HEK293T (cell line): ENCODE data around the gene CYTH3.

ENCODE experiments used
- CTCF ChIA-PET: fragments of 350-600 bp; formaldehyde crosslinking; extraction: SDS; loops from one replicate; lab custom pipeline; 2021; ENCODE audit warnings: antibody characterized with exemption, inconsistent platforms; lab: Yijun Ruan, JAX
- POLR2A ChIA-PET: fragments of 350-600 bp; formaldehyde crosslinking; extraction: SDS; loops from one replicate; lab custom pipeline; 2020; ENCODE audit warnings: antibody characterized with exemption, inconsistent platforms; lab: Yijun Ruan, JAX
- DNase-seq: peaks from one replicate; pipeline ENCODE4 v3.0.0; 2012; ENCODE audit warnings: mixed read lengths; ENCODE audit errors: extremely low spot score
- ARNT ChIP-seq: fragments of 450-650 bp; IDR thresholded peaks from 2 replicates; pipeline ENCODE4 v1.6.1; 2017; ENCODE audit warnings: mild to moderate bottlenecking
- BHLHE40 ChIP-seq: fragments of 450-650 bp; IDR thresholded peaks from 2 replicates; pipeline ENCODE4 v1.6.1; 2016; ENCODE audit warnings: mild to moderate bottlenecking, moderate library complexity, borderline replicate concordance
- CTBP1 ChIP-seq: fragments of 450-650 bp; IDR thresholded peaks from 2 replicates; pipeline ENCODE4 v1.6.1; 2016; ENCODE audit warnings: borderline replicate concordance
- ELF4 ChIP-seq: fragments of 450-650 bp; IDR thresholded peaks from 2 replicates; pipeline ENCODE4 v1.6.1; 2017; ENCODE audit warnings: antibody characterized with exemption
- FOXA1 ChIP-seq: fragments of 450-650 bp; IDR thresholded peaks from 2 replicates; pipeline ENCODE4 v1.6.1; 2016; ENCODE audit warnings: mild to moderate bottlenecking
- FOXK2 ChIP-seq: fragments of 450-650 bp; IDR thresholded peaks from 2 replicates; pipeline ENCODE4 v1.6.1; 2016; ENCODE audit warnings: mild to moderate bottlenecking
- FOXM1 ChIP-seq: fragments of 450-650 bp; IDR thresholded peaks from 2 replicates; pipeline ENCODE4 v1.6.1; 2017; ENCODE audit warnings: mild to moderate bottlenecking, borderline replicate concordance
- HDGF ChIP-seq: fragments of 450-650 bp; IDR thresholded peaks from 2 replicates; pipeline ENCODE4 v1.6.1; 2017; ENCODE audit warnings: antibody characterized with exemption, borderline replicate concordance
- L3MBTL2 ChIP-seq: fragments of 450-650 bp; conservative IDR thresholded peaks from 2 replicates; pipeline ENCODE4 v1.6.1; 2016; ENCODE audit warnings: mild to moderate bottlenecking
- LEF1 ChIP-seq: fragments of 450-650 bp; IDR thresholded peaks from 2 replicates; pipeline ENCODE4 v1.6.1; 2017; ENCODE audit warnings: mild to moderate bottlenecking, borderline replicate concordance
- NFRKB ChIP-seq: fragments of 450-650 bp; IDR thresholded peaks from 2 replicates; pipeline ENCODE4 v1.6.1; 2016; ENCODE audit warnings: mild to moderate bottlenecking, moderate library complexity
- SP1 ChIP-seq: fragments of 450-650 bp; IDR thresholded peaks from 2 replicates; pipeline ENCODE4 v1.6.1; 2017
- SUZ12 ChIP-seq: fragments of 450-650 bp; IDR thresholded peaks from 2 replicates; pipeline ENCODE4 v1.6.1; 2016; ENCODE audit warnings: mild to moderate bottlenecking
- TARDBP ChIP-seq: fragments of 450-650 bp; IDR thresholded peaks from 2 replicates; pipeline ENCODE4 v1.6.1; 2016
- ZNF384 ChIP-seq: fragments of 450-650 bp; IDR thresholded peaks from 2 replicates; pipeline ENCODE4 v1.6.1; 2016
- TF ChIP-seq, protein P1 (sequence below): fragments of 450-650 bp; IDR thresholded peaks from 2 replicates; pipeline ENCODE4 v1.6.1; 2016

The CYTH3 gene

GRCh38 chr7:6186577-6186976, 85.8 kb downstream of the CYTH3 start:
- DNase-seq, result no peak
- ChIA-PET POLR2A (no interaction called here), CTCF (no interaction called here)
- no peak for TF ChIP-seq ELF4
- no peak for TF ChIP-seq HDGF
- TF ChIP-seq FOXK2, result no peak
- no peak for TF ChIP-seq NFRKB
- no peak for TF ChIP-seq ARNT
- no peak for TF ChIP-seq FOXA1
- TF ChIP-seq, protein P1, sequence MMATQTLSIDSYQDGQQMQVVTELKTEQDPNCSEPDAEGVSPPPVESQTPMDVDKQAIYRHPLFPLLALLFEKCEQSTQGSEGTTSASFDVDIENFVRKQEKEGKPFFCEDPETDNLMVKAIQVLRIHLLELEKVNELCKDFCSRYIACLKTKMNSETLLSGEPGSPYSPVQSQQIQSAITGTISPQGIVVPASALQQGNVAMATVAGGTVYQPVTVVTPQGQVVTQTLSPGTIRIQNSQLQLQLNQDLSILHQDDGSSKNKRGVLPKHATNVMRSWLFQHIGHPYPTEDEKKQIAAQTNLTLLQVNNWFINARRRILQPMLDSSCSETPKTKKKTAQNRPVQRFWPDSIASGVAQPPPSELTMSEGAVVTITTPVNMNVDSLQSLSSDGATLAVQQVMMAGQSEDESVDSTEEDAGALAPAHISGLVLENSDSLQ, result no peak
- TF ChIP-seq LEF1, result no peak
- TF ChIP-seq FOXM1, result no peak
- no peak for TF ChIP-seq ZNF384
- no peak for TF ChIP-seq BHLHE40
- no peak for TF ChIP-seq L3MBTL2
- no peak for TF ChIP-seq TARDBP
- TF ChIP-seq SP1, result no peak
- no peak for TF ChIP-seq SUZ12
- no peak for TF ChIP-seq CTBP1

GRCh38 chr7:6182993-6183392, 89.4 kb downstream of the CYTH3 start:
- TF ChIP-seq ELF4 (no peak), HDGF (no peak), BHLHE40 (no peak), TARDBP (no peak), L3MBTL2 (no peak), FOXA1 (no peak), SP1 (no peak), FOXK2 (no peak), ARNT (no peak), ZNF384 (no peak), CTBP1 (no peak), SUZ12 (no peak), NFRKB (no peak), LEF1 (no peak), FOXM1 (no peak)
- TF ChIP-seq, protein P1, result no peak
- no peak for DNase-seq
- POLR2A ChIA-PET, result no interaction called here
- CTCF ChIA-PET, result no interaction called here

DNA sequence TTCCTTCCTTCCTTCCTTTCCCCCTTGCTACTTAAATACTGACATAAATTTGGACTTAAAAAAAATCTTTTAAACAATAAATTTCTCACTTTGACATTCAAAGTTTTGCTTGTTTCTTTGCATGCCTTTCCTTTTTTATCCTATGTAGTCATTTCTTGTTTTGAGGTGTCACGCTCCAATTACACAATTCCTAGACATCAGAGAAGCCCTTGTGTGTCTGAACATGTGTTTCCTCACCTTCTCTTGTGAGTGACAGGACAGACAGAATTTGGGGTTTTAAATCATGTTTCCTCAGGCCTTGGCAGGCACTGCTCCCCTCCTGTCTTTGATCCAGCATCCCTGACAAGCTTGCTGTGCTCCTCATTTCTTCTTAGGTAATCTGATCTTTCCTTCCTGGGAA, 91.3 kb downstream of the CYTH3 start:
- ChIA-PET CTCF (no interaction called here), POLR2A (no interaction called here)
- no peak for DNase-seq
- TF ChIP-seq ARNT (no peak), L3MBTL2 (no peak), SP1 (no peak), BHLHE40 (no peak)
- TF ChIP-seq, protein P1, result peak; percentile 51; the same call in 1 of the 2 replicates

DNA sequence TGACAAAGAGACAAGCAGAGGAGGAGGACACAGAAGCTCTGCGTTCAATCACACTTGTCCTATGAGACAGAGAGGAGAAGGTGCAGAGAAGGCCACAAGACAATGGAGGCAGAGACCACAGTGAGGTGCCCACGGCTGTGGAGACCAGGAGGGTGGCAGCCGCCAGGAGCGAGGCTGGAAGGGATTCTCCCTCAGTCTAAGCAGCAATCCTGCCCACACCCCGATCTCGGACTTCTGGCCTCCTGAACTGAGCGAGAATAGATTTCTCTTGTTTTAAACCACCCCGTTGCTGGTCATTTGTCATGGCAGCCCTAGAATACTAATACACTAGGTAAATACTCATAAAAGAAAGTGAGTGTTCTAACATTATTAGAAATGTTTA, 92.1 kb downstream of the CYTH3 start:
- DNase-seq, result no peak
- TF ChIP-seq L3MBTL2 (no peak), FOXM1 (no peak), ELF4 (no peak), BHLHE40 (no peak), SUZ12 (no peak), FOXK2 (no peak), ARNT (no peak), LEF1 (no peak), TARDBP (no peak), NFRKB (no peak), ZNF384 (no peak), CTBP1 (no peak)
- TF ChIP-seq, protein P1, result no peak
- POLR2A ChIA-PET, result no interaction called here
- CTCF ChIA-PET, result no interaction called here

DNA sequence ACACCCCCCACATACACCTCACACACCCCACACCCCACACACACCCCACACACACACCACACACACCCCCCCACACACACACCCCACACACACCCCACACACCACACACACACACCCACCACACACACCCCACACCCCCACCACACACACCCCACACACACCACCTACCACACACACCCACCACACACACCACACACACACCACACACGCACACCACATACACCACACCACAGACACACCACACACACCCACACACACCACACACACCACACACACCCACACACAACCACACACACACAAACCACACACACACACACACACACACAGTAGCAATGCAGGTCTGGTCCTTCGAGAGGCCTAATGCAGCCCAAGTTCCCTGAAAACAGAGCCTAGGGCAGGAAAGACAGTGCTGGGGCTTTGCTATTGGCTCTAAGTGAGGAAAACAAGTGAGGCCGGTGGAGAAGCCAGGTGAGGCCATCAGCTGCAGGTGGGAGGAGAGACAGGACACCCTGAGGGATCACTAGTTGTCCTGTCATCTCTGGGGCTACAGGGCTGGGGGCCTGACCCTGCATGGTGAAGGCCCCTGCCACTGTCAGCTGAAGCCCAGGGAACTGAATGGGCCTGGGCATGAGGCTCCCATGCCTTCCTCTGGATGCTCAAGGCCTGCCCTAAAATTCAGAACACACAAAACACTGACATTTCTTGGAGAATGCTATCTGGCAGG, 92.6 kb downstream of the CYTH3 start:
- no peak for DNase-seq
- POLR2A ChIA-PET, result no interaction called here
- TF ChIP-seq NFRKB (no peak), ARNT (no peak), BHLHE40 (no peak), LEF1 (no peak), SUZ12 (no peak), L3MBTL2 (no peak), FOXA1 (no peak), TARDBP (no peak), FOXK2 (no peak), ELF4 (no peak)
- TF ChIP-seq, protein P1, result no peak
- CTCF ChIA-PET, result no interaction called here
